HG02970 (cell line): Measurements from ENCODE around the gene GZMA.
"Not testable (repeated sequence)": the region's sequence is repeated elsewhere in the genome, so short reads cannot be mapped to it uniquely, and the experiment has no call there.

Experiments used
- ATAC-seq: cut with Tn5 transposase; IDR thresholded peaks from one replicate; pipeline ENCODE4 v1.9.1; 2021; ENCODE audit warnings: mild to moderate bottlenecking, moderate library complexity, moderate number of reproducible peaks; ENCODE audit not compliant: unreplicated experiment, low FRiP score

GZMA gene

GRCh38 chr5:55105976-55106375, 3.5 kb downstream of the GZMA start:
- not testable (repeated sequence) for ATAC-seq

GRCh38 chr5:55108661-55109060, 6.2 kb downstream of the GZMA start:
- no peak for ATAC-seq

GRCh38 chr5:55110217-55110616, 7.8 kb downstream of the GZMA start:
- ATAC-seq: no peak

- ATAC-seq: no peak
These were observed 10.9 kb downstream of the GZMA start for GRCh38 chr5:55113327-55113726.

- no peak for ATAC-seq
These were observed 11.6 kb downstream of the GZMA start for GRCh38 chr5:55114061-55114460.

- no peak for ATAC-seq
These were observed 20.9 kb downstream of the GZMA start for GRCh38 chr5:55123365-55123764.

- ATAC-seq: no peak
These were observed 31.7 kb downstream of the GZMA start for GRCh38 chr5:55134053-55134722.

- no peak for ATAC-seq
These were observed 34.1 kb downstream of the GZMA start for GRCh38 chr5:55136521-55136920.

GRCh38 chr5:55140908-55141665, 38.6 kb downstream of the GZMA start:
- no peak for ATAC-seq

- ATAC-seq: no peak
These were observed 39.7 kb downstream of the GZMA start for GRCh38 chr5:55141945-55142690.

GRCh38 chr5:55143624-55144023, 41.2 kb downstream of the GZMA start:
- ATAC-seq: no peak

- ATAC-seq: no peak
These were observed 43.6 kb downstream of the GZMA start for GRCh38 chr5:55146080-55146479.

GRCh38 chr5:55146543-55147151, 44.2 kb downstream of the GZMA start:
- peak; percentile 74 for ATAC-seq

GRCh38 chr5:55149308-55149795, 46.9 kb downstream of the GZMA start:
- ATAC-seq: no peak

- no peak for ATAC-seq
These were observed 49.7 kb downstream of the GZMA start for GRCh38 chr5:55151923-55152842.

- no peak for ATAC-seq
These were observed 52.4 kb downstream of the GZMA start for GRCh38 chr5:55154873-55155272.
